Breast epithelium (tissue), 3 donors: ENCODE results near the gene MYH7.

Source experiments
- CTCF ChIP-seq, 3 donors: fragments of 450-650 bp; IDR thresholded peaks; one replicate each; pipeline ENCODE4 v1.5.1; 2016 to 2017; ENCODE audit warnings: antibody characterized with exemption in 3 of 3, mild to moderate bottlenecking in 3 of 3, moderate library complexity in 3 of 3
- POLR2A ChIP-seq: fragments of 450-650 bp; IDR thresholded peaks from one replicate; pipeline ENCODE4 v1.6.1; 2016; ENCODE audit warnings: antibody characterized with exemption, mild to moderate bottlenecking, moderate library complexity
- POLR2AphosphoS5 ChIP-seq, 3 donors: sonication (generic); formaldehyde crosslinking; IDR thresholded peaks; one replicate each; pipeline ENCODE4 v1.6.1; 2017; ENCODE audit warnings: antibody characterized with exemption in 3 of 3

- TF ChIP-seq CTCF (IDR thresholded peaks at IDR 0.05) (no peak), POLR2AphosphoS5 (IDR thresholded peaks at IDR 0.05) (no peak), POLR2A (no peak)
Measured at GRCh38 chr14:23376482-23377197, 58.8 kb downstream of the MYH7 start, which contains the start of gene CMTM5.
